H1 (cell line): Measurements from ENCODE around the gene TNKS2. TPM values are rescaled to one million over a fixed set of nuclear protein-coding genes. Genes with fewer than 3 reads are reported as not detected.

ENCODE experiments used
- CTCF ChIA-PET: fragments of 300-600 bp; sonication (Branson Sonifier 250); formaldehyde crosslinking; loops from one replicate; lab custom pipeline; 2021; ENCODE audit not compliant: partially characterized antibody; lab: Charles Lee
- POLR2A ChIA-PET: fragments of 300-600 bp; sonication (Branson Sonifier 250); formaldehyde crosslinking; loops from one replicate; lab custom pipeline; 2021; ENCODE audit warnings: inconsistent platforms; ENCODE audit not compliant: partially characterized antibody; lab: Charles Lee
- DNase-seq, 2 experiments: peaks; one replicate each; pipeline versions ENCODE4 v3.0.0 to v3.0.0-alpha.2; 2010 to 2022; ENCODE audit warnings: low spot score in 2 of 2, low read depth in 1 of 2, mixed read lengths in 1 of 2
- FAIRE-seq: peaks from 2 replicates; lab custom pipeline; 2011; peaks lifted over from hg19 to GRCh38; lab: Jason Lieb, UNC
- H2AFZ ChIP-seq: 2 replicates; pipeline ENCODE4 v1.8.1; 2012; ENCODE audit warnings: low read length, inconsistent platforms
- H2AK5ac ChIP-seq: 2 replicates; pipeline ENCODE4 v1.6.1; 2013; ENCODE audit warnings: low read depth, low read length
- H2BK120ac ChIP-seq: replicated peaks from 2 replicates; pipeline ENCODE3; 2013; ENCODE audit warnings: low read depth, low read length, inconsistent platforms
- H2BK12ac ChIP-seq: 2 replicates; pipeline ENCODE4 v1.6.1; 2013; ENCODE audit warnings: low read depth, low read length
- H2BK15ac ChIP-seq: 2 replicates; pipeline ENCODE4 v1.6.1; 2013; ENCODE audit warnings: low read length
- H2BK20ac ChIP-seq: 2 replicates; pipeline ENCODE4 v1.6.1; 2013; ENCODE audit warnings: low read length
- H2BK5ac ChIP-seq: 2 replicates; pipeline ENCODE4 v1.6.1; 2013; ENCODE audit warnings: low read depth, low read length
- H3K14ac ChIP-seq: 2 replicates; pipeline ENCODE4 v1.6.1; 2013; ENCODE audit warnings: inconsistent platforms; ENCODE audit not compliant: insufficient read length
- H3K18ac ChIP-seq: 2 replicates; pipeline ENCODE4 v1.6.1; 2013; ENCODE audit warnings: low read length; ENCODE audit errors: extremely low read depth
- H3K23ac ChIP-seq: 2 replicates; pipeline ENCODE4 v1.6.1; 2013; ENCODE audit warnings: inconsistent platforms; ENCODE audit not compliant: insufficient read length
- H3K23me2 ChIP-seq: 2 replicates; pipeline ENCODE4 v1.6.1; 2013; ENCODE audit warnings: low read depth, low read length
- H3K27ac ChIP-seq: 2 replicates; pipeline ENCODE4 v1.6.1; 2011; ENCODE audit warnings: low read depth, low read length, inconsistent platforms
- H3K27me3 ChIP-seq, 4 experiments: replicated peaks in 1 of 4; 1 replicate in 1 of 4; 2 replicates in 3 of 4; pipeline versions ENCODE4 v1.6.1 to v1.8.1; 2011 to 2013; ENCODE audit warnings: low read length in 3 of 4, mild to moderate bottlenecking in 3 of 4, inconsistent platforms in 2 of 4, mixed read lengths in 2 of 4, moderate library complexity in 1 of 4; ENCODE audit not compliant: control insufficient read depth in 3 of 4, insufficient read depth in 3 of 4; ENCODE audit errors: extremely low read depth in 1 of 4
- H3K36me3 ChIP-seq, 4 experiments: 2 replicates each; pipeline versions ENCODE4 v1.6.1 to v1.8.1; 2011 to 2013; ENCODE audit warnings: mild to moderate bottlenecking in 4 of 4, low read length in 3 of 4, moderate library complexity in 2 of 4, control low read depth in 1 of 4, inconsistent platforms in 1 of 4; ENCODE audit not compliant: insufficient read depth in 4 of 4, control insufficient read depth in 2 of 4
- H3K4ac ChIP-seq: replicated peaks from 2 replicates; pipeline ENCODE3; 2013; ENCODE audit warnings: low read length, low read depth, mixed read lengths, inconsistent platforms; ENCODE audit not compliant: insufficient read length
- H3K4me1 ChIP-seq, 4 experiments: replicated peaks in 1 of 4; 1 replicate in 1 of 4; 2 replicates in 3 of 4; pipeline versions ENCODE4 v1.6.1 to v1.8.1; 2011 to 2013; ENCODE audit warnings: low read length in 3 of 4, inconsistent platforms in 2 of 4, mixed read lengths in 1 of 4; ENCODE audit not compliant: insufficient read depth in 4 of 4, control insufficient read depth in 3 of 4
- H3K4me2 ChIP-seq, 2 experiments: 2 replicates each; pipeline versions ENCODE4 v1.6.1 to v1.8.1; 2011 to 2013; ENCODE audit warnings: low read depth in 2 of 2, low read length in 2 of 2, control low read depth in 1 of 2, inconsistent platforms in 1 of 2, mild to moderate bottlenecking in 1 of 2; ENCODE audit not compliant: insufficient read depth in 1 of 2
- H3K4me3 ChIP-seq, 4 experiments: fragments of 200-600, 300-600 bp in 1 of 4; sonication (generic), shearing (Covaris generic), sonication (Bioruptor Twin) in 1 of 4; 2 replicates each; pipeline versions ENCODE4 v1.5.1 to v1.8.1; 2011 to 2016; ENCODE audit warnings: low read length in 4 of 4, low read depth in 3 of 4, control low read depth in 2 of 4, inconsistent platforms in 2 of 4, mild to moderate bottlenecking in 2 of 4, mixed read lengths in 1 of 4, moderate library complexity in 1 of 4; ENCODE audit not compliant: insufficient read depth in 2 of 4; ENCODE audit errors: extremely low read depth in 1 of 4
- H3K56ac ChIP-seq: replicated peaks from 2 replicates; pipeline ENCODE3; 2013; ENCODE audit warnings: low read depth, mild to moderate bottlenecking, mixed read lengths, low read length, inconsistent platforms; ENCODE audit not compliant: insufficient read length
- H3K79me1 ChIP-seq: 2 replicates; pipeline ENCODE4 v1.6.1; 2013; ENCODE audit warnings: low read depth, low read length, control low read depth
- H3K79me2 ChIP-seq, 2 experiments: 2 replicates each; pipeline versions ENCODE4 v1.6.1 to v1.8.1; 2012 to 2013; ENCODE audit warnings: low read length in 2 of 2, mild to moderate bottlenecking in 2 of 2, inconsistent platforms in 1 of 2; ENCODE audit not compliant: insufficient read depth in 2 of 2, control insufficient read depth in 1 of 2
- H3K9ac ChIP-seq, 4 experiments: replicated peaks in 1 of 4; 1 replicate in 1 of 4; 2 replicates in 3 of 4; pipeline versions ENCODE4 v1.6.1 to v1.8.1; 2011 to 2013; ENCODE audit warnings: low read depth in 3 of 4, low read length in 3 of 4, control low read depth in 2 of 4, mild to moderate bottlenecking in 2 of 4, moderate library complexity in 2 of 4, inconsistent platforms in 1 of 4; ENCODE audit errors: extremely low read depth in 1 of 4
- H3K9me3 ChIP-seq, 2 experiments: 2 replicates each; pipeline versions ENCODE4 v1.6.1 to v1.8.1; 2012 to 2013; ENCODE audit warnings: mild to moderate bottlenecking in 2 of 2, moderate library complexity in 2 of 2, control low read depth in 1 of 2, inconsistent platforms in 1 of 2, low read depth in 1 of 2, low read length in 1 of 2, mixed read lengths in 1 of 2; ENCODE audit not compliant: insufficient read depth in 2 of 2
- H4K20me1 ChIP-seq, 2 experiments: replicated peaks in 1 of 2; 2 replicates each; pipeline versions ENCODE3 to v1.8.1; 2011 to 2013; ENCODE audit warnings: inconsistent platforms in 2 of 2, low read length in 2 of 2, mild to moderate bottlenecking in 1 of 2; ENCODE audit not compliant: insufficient read depth in 2 of 2, control insufficient read depth in 1 of 2
- H4K5ac ChIP-seq: 2 replicates; pipeline ENCODE4 v1.6.1; 2013; ENCODE audit warnings: low read length, low read depth, mixed read lengths, inconsistent platforms; ENCODE audit not compliant: insufficient read length
- H4K8ac ChIP-seq: 2 replicates; pipeline ENCODE4 v1.8.0; 2013; ENCODE audit warnings: mild to moderate bottlenecking, moderate library complexity, low read length, inconsistent platforms; ENCODE audit not compliant: insufficient read depth; ENCODE audit errors: extremely low read depth
- H4K91ac ChIP-seq: replicated peaks from 2 replicates; pipeline ENCODE3; 2013; ENCODE audit warnings: low read length, mixed read lengths, inconsistent platforms; ENCODE audit not compliant: insufficient read length
- BACH1 ChIP-seq: IDR thresholded peaks from 2 replicates; pipeline ENCODE4 v1.6.1; 2012; ENCODE audit warnings: low read length, improper control_type of control experiment
- CBX5 ChIP-seq: fragments of 300-800, 300-1000 bp; sonication (generic); IDR thresholded peaks from 2 replicates; pipeline ENCODE4 v1.7.1; 2016; ENCODE audit warnings: antibody characterized with exemption, low read length, low read depth
- E2F6 ChIP-seq: IDR thresholded peaks from 2 replicates; pipeline ENCODE4 v1.6.1; 2012; ENCODE audit warnings: inconsistent platforms
- EZH2 ChIP-seq: fragments of 200-600 bp; sonication (generic); IDR thresholded peaks from 2 replicates; pipeline ENCODE4 v1.7.1; 2012; ENCODE audit warnings: low read depth, mild to moderate bottlenecking, moderate library complexity, low read length, inconsistent platforms; ENCODE audit not compliant: severe bottlenecking
- HDAC6 ChIP-seq: IDR thresholded peaks from one replicate; pipeline ENCODE4 v1.7.1; 2012; ENCODE audit warnings: low read depth, mild to moderate bottlenecking, inconsistent platforms, low read length, moderate library complexity
- JUND ChIP-seq: IDR thresholded peaks from 2 replicates; pipeline ENCODE4 v1.6.1; 2011; ENCODE audit warnings: mild to moderate bottlenecking, improper control_type of control experiment, low read length
- KDM5A ChIP-seq: fragments of 200-600 bp; IDR thresholded peaks from 2 replicates; pipeline ENCODE4 v1.7.1; 2012; ENCODE audit warnings: mild to moderate bottlenecking, low read length, inconsistent platforms, mixed read lengths
- NRF1 ChIP-seq: IDR thresholded peaks from 2 replicates; pipeline ENCODE4 v1.6.1; 2011; ENCODE audit warnings: mild to moderate bottlenecking, low read depth, low read length, improper control_type of control experiment
- PHF8 ChIP-seq: fragments of 200-600 bp; sonication (generic); conservative IDR thresholded peaks from 2 replicates; pipeline ENCODE4 v1.7.1; 2012; ENCODE audit warnings: low read depth, mild to moderate bottlenecking, inconsistent platforms, low read length, moderate library complexity
- POLR2A ChIP-seq, 2 experiments: IDR thresholded peaks; 1 replicate in 1 of 2; 2 replicates in 1 of 2; pipeline ENCODE4 v1.6.1; 2011; ENCODE audit warnings: low read depth in 2 of 2, low read length in 2 of 2, mild to moderate bottlenecking in 2 of 2; ENCODE audit errors: control extremely low read depth in 1 of 2
- POU5F1 ChIP-seq: IDR thresholded peaks from 2 replicates; pipeline ENCODE4 v1.6.1; 2011; ENCODE audit warnings: low read depth, mild to moderate bottlenecking, low read length, moderate library complexity
- RAD21 ChIP-seq, 2 experiments: IDR thresholded peaks in 1 of 2; conservative IDR thresholded peaks in 1 of 2; 2 replicates each; pipeline ENCODE4 v1.6.1; 2011; ENCODE audit warnings: low read depth in 2 of 2, low read length in 2 of 2, improper control_type of control experiment in 1 of 2, inconsistent platforms in 1 of 2, mild to moderate bottlenecking in 1 of 2, moderate library complexity in 1 of 2
- SIRT6 ChIP-seq: IDR thresholded peaks from one replicate; pipeline ENCODE4 v1.7.1; 2012; ENCODE audit warnings: low read length, inconsistent platforms
- TAF7 ChIP-seq: optimal IDR thresholded peaks from 2 replicates; pipeline ENCODE3; 2011; ENCODE audit warnings: low read depth, mild to moderate bottlenecking, inconsistent platforms, low read length, moderate library complexity, borderline replicate concordance
- TCF12 ChIP-seq: IDR thresholded peaks from 2 replicates; pipeline ENCODE4 v1.6.1; 2011; ENCODE audit warnings: low read depth, mild to moderate bottlenecking, low read length
- WGBS, 2 experiments: shearing (Covaris generic) in 1 of 2; methylation state at CpG; one replicate each; pipeline versions ENCODE4 v1.1.6 to v1.1.7; 2013 to 2015; ENCODE audit warnings: low lambda C conversion rate in 2 of 2, mixed read lengths in 2 of 2, inconsistent platforms in 1 of 2, low coverage in 1 of 2, missing lambda C conversion rate in 1 of 2; ENCODE audit not compliant: insufficient replicate concordance in 2 of 2, insufficient coverage in 1 of 2, insufficient read length in 1 of 2; ENCODE audit errors: extremely low coverage in 1 of 2, missing lambda C conversion rate in 1 of 2; 5-methylcytosine and 5-hydroxymethylcytosine counted together
- polyA plus RNA-seq, 7 experiments: library from polyadenylated mRNA; depleted of rRNA in 3 of 7; stranded (reverse) in 5 of 7; unstranded in 2 of 7; fragments of >200 nt in 5 of 7; fragments of 200-250 nt in 2 of 7; gene quantifications; 1 replicate in 5 of 7; 2 replicates in 1 of 7; 4 replicates in 1 of 7; pipeline versions ENCODE4 v1.2.1 to v1.2.3, GENCODE V29; 2011 to 2013; ENCODE audit warnings: missing spikeins in 2 of 7, mixed read lengths in 2 of 7
- total RNA-seq: library from RNA; stranded (reverse); fragmentation: NEBNext Ultra II Directional; extraction: Animal tissue kit (Norgen Biotek cat#: 25700); gene quantifications from 2 replicates; pipeline ENCODE4 v1.2.1, GENCODE V29; 2021

Gene TNKS2
- total and polyA plus RNA-seq, 2 of the 8 experiments (the other 6 are each of a cell fraction or from before 2014, with no cell fraction given): 23.3 to 73.6 TPM

- Histone ChIP-seq H3K79me1 (no peaks in the 10 kb centered on the region), H2BK120ac (no peak overlapping the region), H4K91ac (no peak overlapping the region), H3K27me3 (no peaks in the 10 kb centered on the region), H3K23me2 (no peaks in the 10 kb centered on the region), H3K4me3 (no peak overlapping the region), H3K14ac (no peak overlapping the region), H3K4ac (no peak overlapping the region), H3K27ac (no peak overlapping the region), H3K9me3 (peaks cover 0 to 4% of the 10 kb centered on the region in 2 experiments; a peak in 2 of 4 replicates), H3K18ac (no peak overlapping the region), H3K56ac (no peak overlapping the region), H3K9ac (no peak overlapping the region), H2AFZ (no peak overlapping the region), H2BK15ac (no peak overlapping the region), H3K4me2 (no peak overlapping the region), H2AK5ac (no peak overlapping the region), H3K36me3 (no peaks in the 10 kb centered on the region), H3K4me1 (no peaks in the 10 kb centered on the region), H4K8ac (no peak overlapping the region), H2BK12ac (no peak overlapping the region), H4K5ac (no peak overlapping the region), H2BK20ac (no peak overlapping the region), H3K23ac (no peak overlapping the region), H3K79me2 (no peaks in the 10 kb centered on the region), H4K20me1 (no peaks in the 10 kb centered on the region), H2BK5ac (no peak overlapping the region)
- FAIRE-seq (no peak), DNase-seq (no peak)
- CTCF ChIA-PET: interaction anchor here (0.6 kb wide), 1 partner anchor 679 kb away, joined by 3 read pairs; no protein-coding TSS in a partner anchor
- POLR2A ChIA-PET: no interaction called here
- 95% methylated on average over 1 of the region's 1 CpG; no CpG with 5 or more reads in 1 of the 2 experiments for WGBS, 2 experiments
- no peak for TF ChIP-seq POU5F1
- no peak for TF ChIP-seq JUND
- no peak for TF ChIP-seq RAD21 (IDR thresholded peaks at IDR 0.05 in 1 of 2, conservative IDR thresholded peaks at IDR 0.05 in 1 of 2; ENCODE audit: low read depth in 2 of 2, low read length in 2 of 2)
- TF ChIP-seq E2F6: no peak
- no peak for TF ChIP-seq TAF7
- TF ChIP-seq PHF8: no peak
- no peak for TF ChIP-seq EZH2
- TF ChIP-seq CBX5: no peak
- no peak for TF ChIP-seq TCF12
- no peak for TF ChIP-seq BACH1
- no peak for TF ChIP-seq HDAC6
- TF ChIP-seq NRF1: no peak
- TF ChIP-seq KDM5A: no peak
- no peak for TF ChIP-seq POLR2A (IDR thresholded peaks at IDR 0.05; ENCODE audit: control extremely low read depth in 1 of 2, low read depth in 2 of 2, low read length in 2 of 2)
- TF ChIP-seq SIRT6: no peak
Observed at GRCh38 chr10:91762878-91763277, 35.3 kb upstream of the TNKS2 start.
